ENCODE measurements around the gene HNRNPLL.
"Not testable (repeated sequence)": the region's sequence is repeated elsewhere in the genome, so short reads cannot be mapped to it uniquely, and the experiment has no call there.

Gene HNRNPLL

GRCh38 chr2:38557217-38557616 is 45.5 kb downstream of the HNRNPLL start:
- DNase-seq (ENCODE audit: extremely low read depth in 1 of 2, low read depth in 1 of 2) = no peak

DNA sequence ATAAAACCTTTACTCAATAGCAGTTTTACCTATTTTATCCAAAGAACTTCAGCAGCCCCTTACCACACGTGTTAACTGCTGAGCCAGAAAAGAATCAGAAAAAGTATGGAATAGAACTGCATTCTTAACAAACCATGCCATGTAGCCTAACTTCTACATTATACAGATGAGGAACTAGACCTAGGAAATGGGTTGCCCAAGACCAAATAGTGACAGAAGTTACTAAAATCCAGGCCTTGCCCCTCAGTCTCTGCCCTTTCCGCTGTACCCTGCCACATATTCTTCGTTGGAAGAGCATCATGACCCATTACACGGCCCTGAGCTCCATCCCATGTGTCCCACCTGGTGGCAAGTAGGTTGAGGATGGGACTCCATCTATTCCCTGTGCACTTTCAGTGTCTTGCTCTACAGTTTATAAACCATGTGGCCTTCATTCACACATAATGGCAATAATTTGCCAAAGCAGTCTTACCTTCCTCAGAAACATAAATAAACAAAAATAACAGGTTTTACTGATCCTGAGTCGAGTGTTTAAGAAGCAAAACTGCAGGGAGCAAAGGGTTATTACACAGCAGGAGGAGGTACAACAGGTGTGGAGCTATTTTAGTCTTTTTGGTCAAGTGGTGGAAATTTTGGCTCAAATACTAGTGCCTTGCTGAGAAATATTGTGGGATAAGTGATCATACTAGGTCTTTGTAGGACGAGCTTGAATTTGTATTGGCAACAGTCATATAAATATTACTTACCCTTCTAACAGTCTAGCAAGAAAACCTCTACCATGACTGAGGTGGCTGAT is 46.5 kb downstream of the HNRNPLL start:
- no peak for DNase-seq (ENCODE audit: extremely low read depth in 1 of 2, low read depth in 1 of 2)

DNA sequence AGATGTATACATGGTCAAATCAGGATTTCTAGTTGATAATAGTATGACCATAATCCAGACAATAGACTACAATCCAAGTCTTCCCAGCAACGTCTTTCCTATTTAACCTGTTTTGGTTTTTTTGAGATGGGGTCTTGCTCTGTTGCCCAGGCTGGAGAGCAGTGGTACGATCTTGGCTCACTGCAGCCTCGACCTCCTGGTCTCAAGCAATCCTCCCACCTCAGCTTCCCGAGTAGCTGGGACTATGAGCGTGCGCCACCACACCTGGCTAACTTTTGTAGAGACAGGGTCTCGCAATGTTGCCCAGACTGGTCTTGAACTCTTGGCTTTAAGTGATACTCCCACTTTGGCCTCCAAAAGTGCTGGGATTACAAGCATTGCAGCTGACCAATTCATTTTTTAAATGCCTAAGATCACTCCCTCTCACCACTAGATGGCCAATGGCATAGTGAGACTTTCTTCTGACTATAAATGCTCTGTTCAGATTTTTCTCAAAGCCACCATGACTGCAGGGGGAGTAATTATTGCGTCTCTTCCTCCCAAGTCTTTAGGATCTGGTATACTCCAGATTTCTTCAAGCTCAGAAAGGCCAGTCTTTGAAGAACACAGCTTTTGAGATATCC is 47.6 kb downstream of the HNRNPLL start:
- DNase-seq (ENCODE audit: extremely low read depth in 1 of 2, low read depth in 1 of 2) = no peak

DNA sequence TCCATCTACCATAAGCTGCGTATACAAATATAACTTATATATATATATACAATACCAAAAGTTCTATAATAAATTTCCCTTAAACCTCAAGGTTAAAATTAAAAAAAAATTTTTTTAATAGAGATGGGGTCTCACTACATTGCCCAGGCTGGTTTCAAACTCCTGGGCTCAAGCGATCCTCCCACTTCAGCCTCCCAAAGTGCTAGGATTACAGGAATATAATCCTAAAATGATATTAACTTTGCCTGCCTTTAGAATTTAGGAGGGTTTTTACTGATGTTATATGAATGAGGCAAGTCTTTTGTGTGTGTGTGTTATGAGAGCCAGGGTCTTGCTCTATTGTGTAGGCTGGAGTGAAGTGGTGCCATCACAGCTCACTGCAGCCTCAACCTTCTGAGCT is 49.2 kb downstream of the HNRNPLL start:
- no peak for DNase-seq (ENCODE audit: extremely low read depth in 1 of 2, low read depth in 1 of 2)

DNA sequence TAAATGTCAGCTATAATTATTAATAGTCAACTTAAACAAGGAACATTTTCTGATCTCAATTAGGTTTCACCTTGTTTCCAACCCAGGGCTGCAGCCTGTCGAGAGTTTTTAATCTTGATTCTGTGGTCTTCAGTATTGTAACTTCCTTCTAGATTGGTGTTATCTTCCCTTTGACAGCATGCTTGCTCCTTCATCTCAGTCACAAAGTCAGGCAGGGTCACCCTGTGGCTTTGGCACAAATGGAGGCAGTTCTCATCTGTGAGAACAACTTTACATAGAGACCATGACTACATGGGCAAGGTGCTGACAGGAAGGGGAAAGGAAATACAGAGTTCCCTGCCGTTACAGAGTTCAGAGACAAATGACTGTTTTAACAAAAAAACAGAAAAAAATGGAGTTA is 50.5 kb downstream of the HNRNPLL start:
- DNase-seq (ENCODE audit: extremely low read depth in 1 of 2, low read depth in 1 of 2) = no peak

- DNase-seq (ENCODE audit: extremely low read depth in 1 of 2, low read depth in 1 of 2) = no peak
Measured at GRCh38 chr2:38551746-38552145, 51.0 kb downstream of the HNRNPLL start.

DNA sequence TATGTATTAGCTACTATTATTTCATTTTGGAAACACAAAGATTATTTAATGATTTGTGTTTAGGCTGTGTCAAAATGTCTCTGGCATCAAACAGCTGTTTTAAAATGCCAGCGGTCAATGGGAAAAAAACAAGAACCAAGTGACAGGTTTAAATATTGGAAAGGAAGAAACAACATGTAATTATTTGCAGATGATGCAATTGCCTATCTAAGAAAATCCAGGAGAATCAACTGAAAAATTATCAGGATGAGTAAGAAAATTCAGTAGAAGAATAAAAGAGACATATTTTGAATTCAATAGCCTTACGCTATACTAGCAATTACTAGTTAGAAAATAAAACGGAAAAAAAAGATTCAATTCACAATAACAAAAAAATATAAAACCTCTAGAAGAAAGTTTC is 51.6 kb downstream of the HNRNPLL start:
- DNase-seq (ENCODE audit: extremely low read depth in 1 of 2, low read depth in 1 of 2) = no peak

GRCh38 chr2:38549851-38550250 is 52.9 kb downstream of the HNRNPLL start:
- DNase-seq (ENCODE audit: extremely low read depth in 1 of 2, low read depth in 1 of 2) = no peak

GRCh38 chr2:38549071-38549704 is 53.5 kb downstream of the HNRNPLL start:
- no peak for DNase-seq (ENCODE audit: extremely low read depth in 1 of 2, low read depth in 1 of 2)

GRCh38 chr2:38547791-38548190 is 54.9 kb downstream of the HNRNPLL start:
- no peak for DNase-seq (ENCODE audit: extremely low read depth in 1 of 2, low read depth in 1 of 2)

DNA sequence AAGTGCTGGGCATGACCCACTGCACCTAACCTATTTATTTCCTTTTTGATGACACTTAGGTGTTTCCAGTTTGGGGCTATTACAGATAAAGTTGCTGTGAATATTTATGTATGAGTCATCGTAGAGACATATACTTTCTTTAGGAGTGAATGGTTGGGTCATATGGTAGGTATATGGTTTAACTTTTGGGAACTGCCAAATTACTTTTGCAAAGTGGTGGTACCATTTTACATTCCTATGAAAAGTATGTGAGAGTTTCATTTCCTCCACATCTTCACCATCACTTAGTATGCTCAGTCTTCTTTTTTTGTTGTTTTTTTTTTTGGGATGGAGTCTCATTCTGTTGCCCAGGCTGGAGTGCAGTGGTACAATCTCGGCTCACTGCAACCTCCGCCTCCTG is 56.1 kb downstream of the HNRNPLL start:
- no peak for DNase-seq (ENCODE audit: extremely low read depth in 1 of 2, low read depth in 1 of 2)

DNA sequence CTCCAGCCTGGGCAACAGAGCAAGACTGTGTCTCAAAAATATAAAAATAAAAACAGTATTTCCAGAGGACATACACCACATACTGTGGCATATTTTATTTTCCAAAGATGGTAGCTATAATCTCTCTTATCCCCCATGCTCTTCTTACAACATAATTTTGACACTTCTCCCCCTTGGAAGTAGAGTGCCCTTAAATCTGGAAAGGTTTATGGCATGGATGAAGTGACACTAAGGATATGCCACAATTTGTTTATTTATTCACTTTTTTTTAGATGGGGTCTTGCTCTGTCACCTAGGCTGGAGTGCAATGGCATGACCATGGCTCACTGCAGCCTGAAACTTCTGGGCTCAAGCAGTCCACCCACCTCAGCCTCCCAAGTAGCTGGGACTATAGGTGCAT is 56.7 kb downstream of the HNRNPLL start:
- DNase-seq (ENCODE audit: extremely low read depth in 1 of 2, low read depth in 1 of 2) = no peak

GRCh38 chr2:38542248-38542631 is 60.5 kb downstream of the HNRNPLL start:
- DNase-seq (ENCODE audit: extremely low read depth in 1 of 2, low read depth in 1 of 2) = peak in 1 of 2 donors; percentile 29

DNA sequence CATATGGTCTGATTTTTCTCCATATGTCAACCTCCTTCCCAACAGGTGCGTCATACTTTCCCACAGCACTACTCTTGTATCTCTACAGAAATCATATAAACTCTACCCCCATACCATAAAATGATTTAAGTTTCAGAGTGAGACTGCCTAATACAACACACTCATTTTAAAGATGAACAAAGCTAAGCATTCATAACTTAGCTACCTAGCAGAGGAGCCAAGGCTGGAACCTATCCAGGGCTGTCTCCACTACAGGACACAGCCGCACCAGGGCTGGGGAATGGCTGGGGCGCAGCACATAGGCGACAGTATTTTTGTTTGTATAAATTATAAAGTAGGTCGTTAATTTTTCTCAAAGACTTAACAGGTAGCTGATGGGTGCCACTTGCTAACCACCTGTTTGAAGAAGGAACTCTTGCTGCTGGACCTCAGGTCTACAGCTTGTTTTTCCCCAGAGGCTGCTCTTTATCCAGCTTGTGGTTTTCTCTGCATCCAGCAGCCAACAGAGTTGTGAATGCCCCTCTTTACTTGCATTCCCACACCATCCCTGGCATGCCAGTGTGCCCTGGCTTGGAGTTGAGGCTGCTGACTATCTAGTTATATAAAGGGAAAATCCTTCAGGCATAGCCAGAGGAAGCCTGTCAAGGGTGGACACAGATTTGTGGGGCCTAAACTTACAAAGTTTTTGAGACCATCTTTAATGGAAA is 62.0 kb downstream of the HNRNPLL start:
- no peak for DNase-seq (ENCODE audit: extremely low read depth in 1 of 2, low read depth in 1 of 2)

DNA sequence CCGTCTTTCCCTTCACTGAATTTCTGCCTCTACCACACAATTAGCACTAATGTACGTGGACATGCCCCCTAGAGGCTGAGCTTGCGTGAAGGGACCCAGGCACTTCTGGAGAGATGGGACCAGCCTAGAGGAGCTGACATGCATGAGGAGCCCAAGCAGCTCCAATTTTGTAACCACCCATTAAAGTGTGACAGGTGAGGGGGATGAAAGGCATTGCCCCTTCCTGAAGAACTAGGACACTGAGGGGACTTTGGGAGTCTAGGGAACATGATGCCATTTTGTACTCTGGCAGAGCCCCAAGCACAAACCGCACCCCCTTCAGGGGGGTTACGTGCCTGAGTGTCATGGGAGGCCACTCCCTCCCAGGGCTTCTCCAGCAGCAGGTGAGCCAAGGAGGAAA is 63.6 kb downstream of the HNRNPLL start:
- no peak for DNase-seq (ENCODE audit: extremely low read depth in 1 of 2, low read depth in 1 of 2)

GRCh38 chr2:38537937-38538525 is 64.7 kb downstream of the HNRNPLL start:
- DNase-seq (ENCODE audit: extremely low read depth in 1 of 2, low read depth in 1 of 2) = no peak

DNA sequence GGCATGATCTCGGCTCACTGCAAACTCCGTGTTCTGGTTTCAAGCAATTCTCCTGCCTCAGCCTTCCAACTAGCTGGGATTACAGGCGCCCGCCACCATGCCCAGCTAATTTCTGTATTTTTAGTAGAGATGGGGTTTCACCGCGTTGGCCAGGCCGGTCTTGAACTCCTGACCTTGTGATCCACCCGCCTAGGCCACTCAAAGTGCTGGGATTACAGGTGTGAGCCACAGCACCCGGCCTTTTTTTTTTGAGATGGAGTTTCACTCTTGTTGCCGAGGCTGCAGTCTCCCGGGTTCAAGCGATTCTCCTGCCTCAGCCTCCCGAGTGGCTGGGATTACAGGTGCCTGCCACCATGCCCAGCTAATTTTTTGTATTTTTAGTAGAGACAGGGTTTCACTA is 65.4 kb downstream of the HNRNPLL start:
- not testable (repeated sequence) for DNase-seq (ENCODE audit: extremely low read depth in 1 of 2, low read depth in 1 of 2)

- DNase-seq (ENCODE audit: extremely low read depth in 1 of 2, low read depth in 1 of 2) = peak; percentile 60 to 66
Measured at GRCh38 chr2:38535744-38536506, 66.8 kb downstream of the HNRNPLL start.

DNA sequence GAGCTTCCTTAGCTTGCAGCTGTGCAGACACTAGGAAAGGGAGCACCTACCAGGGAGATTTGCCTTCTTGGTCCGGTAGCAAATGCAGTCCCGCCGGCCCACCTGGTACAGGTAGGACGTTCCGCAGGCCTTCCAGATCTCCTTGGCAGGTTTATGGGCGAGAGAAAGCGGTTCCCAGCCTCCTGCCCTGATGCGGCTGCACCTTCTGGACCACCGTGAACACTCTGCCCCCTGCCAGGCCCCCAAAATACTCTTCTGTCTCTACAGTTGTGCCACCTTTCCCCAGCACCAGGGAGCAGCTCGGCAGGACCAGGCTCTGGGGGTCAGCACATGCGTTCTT is 67.4 kb downstream of the HNRNPLL start:
- DNase-seq (ENCODE audit: extremely low read depth in 1 of 2, low read depth in 1 of 2) = no peak

- DNase-seq (ENCODE audit: extremely low read depth in 1 of 2, low read depth in 1 of 2) = no peak
Measured at GRCh38 chr2:38534746-38535403, 67.9 kb downstream of the HNRNPLL start.

All from stimulated activated CD8-positive, alpha-beta memory T cell treated with anti-CD3 and anti-CD28 coated beads, Interleukin-7, amount 100 ng/mL, for 48 hours (primary cell).